Breast epithelium (tissue), 3 donors: ENCODE data around the gene LIME1.
"Not testable (repeated sequence)": the region's sequence is repeated elsewhere in the genome, so short reads cannot be mapped to it uniquely, and the experiment has no call there.

ENCODE experiments used
- POLR2A ChIP-seq: fragments of 450-650 bp; IDR thresholded peaks from one replicate; pipeline ENCODE4 v1.6.1; 2016; ENCODE audit warnings: antibody characterized with exemption, mild to moderate bottlenecking, moderate library complexity
- POLR2AphosphoS5 ChIP-seq, 3 donors: sonication (generic); formaldehyde crosslinking; IDR thresholded peaks; one replicate each; pipeline ENCODE4 v1.6.1; 2017; ENCODE audit warnings: antibody characterized with exemption in 3 of 3

DNA sequence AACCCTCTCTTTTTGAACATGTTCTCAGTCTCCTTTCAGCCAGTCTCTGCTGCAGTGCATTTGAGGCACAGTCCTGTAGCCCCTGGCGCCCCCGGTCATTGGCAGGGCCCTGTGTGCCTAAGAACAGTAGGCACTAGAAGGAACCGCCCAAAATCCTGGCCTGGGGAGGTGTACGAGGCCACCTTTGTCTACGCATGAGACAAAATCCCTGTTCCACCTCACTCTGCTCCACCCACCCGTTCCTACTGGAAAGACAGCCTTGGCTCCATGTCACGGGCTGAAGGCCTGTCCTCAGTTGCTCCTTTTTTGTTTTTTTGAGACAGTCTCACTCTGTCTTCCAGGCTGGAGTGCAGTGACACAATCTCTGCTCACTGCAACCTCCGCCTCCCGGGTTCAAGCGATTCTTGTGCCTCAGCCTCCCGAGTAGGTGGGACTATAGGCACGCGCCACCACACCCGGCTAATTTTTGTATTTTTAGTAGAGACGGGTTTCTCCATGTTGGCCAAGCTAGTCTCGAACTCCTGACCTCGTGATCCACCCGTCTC is 6.2 kb upstream of the LIME1 start:
- not testable (repeated sequence) for TF ChIP-seq POLR2AphosphoS5 (IDR thresholded peaks at IDR 0.05); POLR2A
